H1 (cell line): ENCODE data around the gene ITGB1BP1. TPM values are rescaled to one million over a fixed set of nuclear protein-coding genes. Genes with fewer than 3 reads are reported as not detected.

ENCODE experiments used
- CTCF ChIA-PET: fragments of 300-600 bp; sonication (Branson Sonifier 250); formaldehyde crosslinking; loops from one replicate; lab custom pipeline; 2021; ENCODE audit not compliant: partially characterized antibody; lab: Charles Lee
- POLR2A ChIA-PET: fragments of 300-600 bp; sonication (Branson Sonifier 250); formaldehyde crosslinking; loops from one replicate; lab custom pipeline; 2021; ENCODE audit warnings: inconsistent platforms; ENCODE audit not compliant: partially characterized antibody; lab: Charles Lee
- DNase-seq, 2 experiments: peaks; one replicate each; pipeline versions ENCODE4 v3.0.0 to v3.0.0-alpha.2; 2010 to 2022; ENCODE audit warnings: low spot score in 2 of 2, low read depth in 1 of 2, mixed read lengths in 1 of 2
- FAIRE-seq: peaks from 2 replicates; lab custom pipeline; 2011; peaks lifted over from hg19 to GRCh38; lab: Jason Lieb, UNC
- H2AFZ ChIP-seq: 2 replicates; pipeline ENCODE4 v1.8.1; 2012; ENCODE audit warnings: low read length, inconsistent platforms
- H2AK5ac ChIP-seq: 2 replicates; pipeline ENCODE4 v1.6.1; 2013; ENCODE audit warnings: low read depth, low read length
- H2BK120ac ChIP-seq: replicated peaks from 2 replicates; pipeline ENCODE3; 2013; ENCODE audit warnings: low read depth, low read length, inconsistent platforms
- H2BK12ac ChIP-seq: 2 replicates; pipeline ENCODE4 v1.6.1; 2013; ENCODE audit warnings: low read depth, low read length
- H2BK15ac ChIP-seq: 2 replicates; pipeline ENCODE4 v1.6.1; 2013; ENCODE audit warnings: low read length
- H2BK20ac ChIP-seq: 2 replicates; pipeline ENCODE4 v1.6.1; 2013; ENCODE audit warnings: low read length
- H2BK5ac ChIP-seq: 2 replicates; pipeline ENCODE4 v1.6.1; 2013; ENCODE audit warnings: low read depth, low read length
- H3K14ac ChIP-seq: 2 replicates; pipeline ENCODE4 v1.6.1; 2013; ENCODE audit warnings: inconsistent platforms; ENCODE audit not compliant: insufficient read length
- H3K18ac ChIP-seq: 2 replicates; pipeline ENCODE4 v1.6.1; 2013; ENCODE audit warnings: low read length; ENCODE audit errors: extremely low read depth
- H3K23ac ChIP-seq: 2 replicates; pipeline ENCODE4 v1.6.1; 2013; ENCODE audit warnings: inconsistent platforms; ENCODE audit not compliant: insufficient read length
- H3K23me2 ChIP-seq: 2 replicates; pipeline ENCODE4 v1.6.1; 2013; ENCODE audit warnings: low read depth, low read length
- H3K27ac ChIP-seq: 2 replicates; pipeline ENCODE4 v1.6.1; 2011; ENCODE audit warnings: low read depth, low read length, inconsistent platforms
- H3K27me3 ChIP-seq, 4 experiments: replicated peaks in 1 of 4; 1 replicate in 1 of 4; 2 replicates in 3 of 4; pipeline versions ENCODE4 v1.6.1 to v1.8.1; 2011 to 2013; ENCODE audit warnings: low read length in 3 of 4, mild to moderate bottlenecking in 3 of 4, inconsistent platforms in 2 of 4, mixed read lengths in 2 of 4, moderate library complexity in 1 of 4; ENCODE audit not compliant: control insufficient read depth in 3 of 4, insufficient read depth in 3 of 4; ENCODE audit errors: extremely low read depth in 1 of 4
- H3K36me3 ChIP-seq, 4 experiments: 2 replicates each; pipeline versions ENCODE4 v1.6.1 to v1.8.1; 2011 to 2013; ENCODE audit warnings: mild to moderate bottlenecking in 4 of 4, low read length in 3 of 4, moderate library complexity in 2 of 4, control low read depth in 1 of 4, inconsistent platforms in 1 of 4; ENCODE audit not compliant: insufficient read depth in 4 of 4, control insufficient read depth in 2 of 4
- H3K4ac ChIP-seq: replicated peaks from 2 replicates; pipeline ENCODE3; 2013; ENCODE audit warnings: low read length, low read depth, mixed read lengths, inconsistent platforms; ENCODE audit not compliant: insufficient read length
- H3K4me1 ChIP-seq, 4 experiments: replicated peaks in 1 of 4; 1 replicate in 1 of 4; 2 replicates in 3 of 4; pipeline versions ENCODE4 v1.6.1 to v1.8.1; 2011 to 2013; ENCODE audit warnings: low read length in 3 of 4, inconsistent platforms in 2 of 4, mixed read lengths in 1 of 4; ENCODE audit not compliant: insufficient read depth in 4 of 4, control insufficient read depth in 3 of 4
- H3K4me2 ChIP-seq, 2 experiments: 2 replicates each; pipeline versions ENCODE4 v1.6.1 to v1.8.1; 2011 to 2013; ENCODE audit warnings: low read depth in 2 of 2, low read length in 2 of 2, control low read depth in 1 of 2, inconsistent platforms in 1 of 2, mild to moderate bottlenecking in 1 of 2; ENCODE audit not compliant: insufficient read depth in 1 of 2
- H3K4me3 ChIP-seq, 4 experiments: fragments of 200-600, 300-600 bp in 1 of 4; sonication (generic), shearing (Covaris generic), sonication (Bioruptor Twin) in 1 of 4; 2 replicates each; pipeline versions ENCODE4 v1.5.1 to v1.8.1; 2011 to 2016; ENCODE audit warnings: low read length in 4 of 4, low read depth in 3 of 4, control low read depth in 2 of 4, inconsistent platforms in 2 of 4, mild to moderate bottlenecking in 2 of 4, mixed read lengths in 1 of 4, moderate library complexity in 1 of 4; ENCODE audit not compliant: insufficient read depth in 2 of 4; ENCODE audit errors: extremely low read depth in 1 of 4
- H3K56ac ChIP-seq: replicated peaks from 2 replicates; pipeline ENCODE3; 2013; ENCODE audit warnings: low read depth, mild to moderate bottlenecking, mixed read lengths, low read length, inconsistent platforms; ENCODE audit not compliant: insufficient read length
- H3K79me1 ChIP-seq: 2 replicates; pipeline ENCODE4 v1.6.1; 2013; ENCODE audit warnings: low read depth, low read length, control low read depth
- H3K79me2 ChIP-seq, 2 experiments: 2 replicates each; pipeline versions ENCODE4 v1.6.1 to v1.8.1; 2012 to 2013; ENCODE audit warnings: low read length in 2 of 2, mild to moderate bottlenecking in 2 of 2, inconsistent platforms in 1 of 2; ENCODE audit not compliant: insufficient read depth in 2 of 2, control insufficient read depth in 1 of 2
- H3K9ac ChIP-seq, 4 experiments: replicated peaks in 1 of 4; 1 replicate in 1 of 4; 2 replicates in 3 of 4; pipeline versions ENCODE4 v1.6.1 to v1.8.1; 2011 to 2013; ENCODE audit warnings: low read depth in 3 of 4, low read length in 3 of 4, control low read depth in 2 of 4, mild to moderate bottlenecking in 2 of 4, moderate library complexity in 2 of 4, inconsistent platforms in 1 of 4; ENCODE audit errors: extremely low read depth in 1 of 4
- H3K9me3 ChIP-seq, 2 experiments: 2 replicates each; pipeline versions ENCODE4 v1.6.1 to v1.8.1; 2012 to 2013; ENCODE audit warnings: mild to moderate bottlenecking in 2 of 2, moderate library complexity in 2 of 2, control low read depth in 1 of 2, inconsistent platforms in 1 of 2, low read depth in 1 of 2, low read length in 1 of 2, mixed read lengths in 1 of 2; ENCODE audit not compliant: insufficient read depth in 2 of 2
- H4K20me1 ChIP-seq, 2 experiments: replicated peaks in 1 of 2; 2 replicates each; pipeline versions ENCODE3 to v1.8.1; 2011 to 2013; ENCODE audit warnings: inconsistent platforms in 2 of 2, low read length in 2 of 2, mild to moderate bottlenecking in 1 of 2; ENCODE audit not compliant: insufficient read depth in 2 of 2, control insufficient read depth in 1 of 2
- H4K5ac ChIP-seq: 2 replicates; pipeline ENCODE4 v1.6.1; 2013; ENCODE audit warnings: low read length, low read depth, mixed read lengths, inconsistent platforms; ENCODE audit not compliant: insufficient read length
- H4K8ac ChIP-seq: 2 replicates; pipeline ENCODE4 v1.8.0; 2013; ENCODE audit warnings: mild to moderate bottlenecking, moderate library complexity, low read length, inconsistent platforms; ENCODE audit not compliant: insufficient read depth; ENCODE audit errors: extremely low read depth
- H4K91ac ChIP-seq: replicated peaks from 2 replicates; pipeline ENCODE3; 2013; ENCODE audit warnings: low read length, mixed read lengths, inconsistent platforms; ENCODE audit not compliant: insufficient read length
- BACH1 ChIP-seq: IDR thresholded peaks from 2 replicates; pipeline ENCODE4 v1.6.1; 2012; ENCODE audit warnings: low read length, improper control_type of control experiment
- CEBPB ChIP-seq: IDR thresholded peaks from 2 replicates; pipeline ENCODE4 v1.6.1; 2012; ENCODE audit warnings: low read depth, low read length
- NANOG ChIP-seq: IDR thresholded peaks from 2 replicates; pipeline ENCODE4 v1.6.1; 2011; ENCODE audit warnings: low read length, low read depth, mild to moderate bottlenecking, inconsistent platforms; ENCODE audit not compliant: insufficient read depth, poor library complexity, severe bottlenecking
- SIN3A ChIP-seq, 2 experiments: IDR thresholded peaks in 1 of 2; conservative IDR thresholded peaks in 1 of 2; 2 replicates each; pipeline ENCODE4 v1.6.1; 2011 to 2012; ENCODE audit warnings: low read length in 2 of 2, improper control_type of control experiment in 1 of 2, low read depth in 1 of 2, mild to moderate bottlenecking in 1 of 2
- WGBS, 2 experiments: shearing (Covaris generic) in 1 of 2; methylation state at CpG; one replicate each; pipeline versions ENCODE4 v1.1.6 to v1.1.7; 2013 to 2015; ENCODE audit warnings: low lambda C conversion rate in 2 of 2, mixed read lengths in 2 of 2, inconsistent platforms in 1 of 2, low coverage in 1 of 2, missing lambda C conversion rate in 1 of 2; ENCODE audit not compliant: insufficient replicate concordance in 2 of 2, insufficient coverage in 1 of 2, insufficient read length in 1 of 2; ENCODE audit errors: extremely low coverage in 1 of 2, missing lambda C conversion rate in 1 of 2; 5-methylcytosine and 5-hydroxymethylcytosine counted together
- polyA plus RNA-seq, 7 experiments: library from polyadenylated mRNA; depleted of rRNA in 3 of 7; stranded (reverse) in 5 of 7; unstranded in 2 of 7; fragments of >200 nt in 5 of 7; fragments of 200-250 nt in 2 of 7; gene quantifications; 1 replicate in 5 of 7; 2 replicates in 1 of 7; 4 replicates in 1 of 7; pipeline versions ENCODE4 v1.2.1 to v1.2.3, GENCODE V29; 2011 to 2013; ENCODE audit warnings: missing spikeins in 2 of 7, mixed read lengths in 2 of 7
- total RNA-seq: library from RNA; stranded (reverse); fragmentation: NEBNext Ultra II Directional; extraction: Animal tissue kit (Norgen Biotek cat#: 25700); gene quantifications from 2 replicates; pipeline ENCODE4 v1.2.1, GENCODE V29; 2021

ITGB1BP1 gene
- total and polyA plus RNA-seq, 2 of the 8 experiments (the other 6 are each of a cell fraction or from before 2014, with no cell fraction given), result 16.1 to 45.4 TPM

GRCh38 chr2:9462313-9462712 is 39.0 kb upstream of the ITGB1BP1 start:
- CTCF ChIA-PET, result interaction anchor here (0.8 to 1.3 kb wide), 2 partner anchors 27 to 140 kb away, joined by 3 read pairs; no protein-coding TSS in a partner anchor
- WGBS, 2 experiments, result 91% methylated on average over 4 of the region's 5 CpGs; no CpG with 5 or more reads in 1 of the 2 experiments
- TF ChIP-seq BACH1 (no peak), CEBPB (no peak), NANOG (no peak), SIN3A (conservative IDR thresholded peaks at IDR 0.05 in 1 of 2, IDR thresholded peaks at IDR 0.05 in 1 of 2; ENCODE audit: low read depth in 1 of 2, low read length in 2 of 2) (no peak)
- no peak overlapping the region for H2BK20ac ChIP-seq
- H3K27ac ChIP-seq, result no peak overlapping the region
- no peak overlapping the region for H4K8ac ChIP-seq
- no peak overlapping the region for H2BK5ac ChIP-seq
- no peak overlapping the region for H3K56ac ChIP-seq
- no peak overlapping the region for H2AK5ac ChIP-seq
- peaks cover 4 to 49% (median 24%) of the 10 kb centered on the region in 4 experiments for H3K36me3 ChIP-seq
- no peaks in the 10 kb centered on the region for H3K79me1 ChIP-seq
- H3K23ac ChIP-seq, result no peak overlapping the region
- H3K9ac ChIP-seq, result no peak overlapping the region
- no peaks in the 10 kb centered on the region for H3K9me3 ChIP-seq
- H3K79me2 ChIP-seq, result no peaks in the 10 kb centered on the region
- no peak overlapping the region for H2BK12ac ChIP-seq
- DNase-seq (no peak), FAIRE-seq (no peak)
- H2BK120ac ChIP-seq, result no peak overlapping the region
- H3K4me1 ChIP-seq, result no peaks in the 10 kb centered on the region
- H3K27me3 ChIP-seq, result no peaks in the 10 kb centered on the region
- POLR2A ChIA-PET, result interaction anchor here (1.5 kb wide), 1 partner anchor 168 kb away, joined by 3 read pairs; no protein-coding TSS in a partner anchor
- H3K23me2 ChIP-seq, result no peaks in the 10 kb centered on the region
- no peak overlapping the region for H3K18ac ChIP-seq
- H2BK15ac ChIP-seq, result no peak overlapping the region
- H4K5ac ChIP-seq, result no peak overlapping the region
- no peak overlapping the region for H3K4ac ChIP-seq
- H3K14ac ChIP-seq, result no peak overlapping the region
- H4K91ac ChIP-seq, result no peak overlapping the region
- H4K20me1 ChIP-seq, result peaks cover 0 to 6% of the 10 kb centered on the region in 2 experiments
- no peak overlapping the region for H3K4me2 ChIP-seq
- no peak overlapping the region for H3K4me3 ChIP-seq
- no peak overlapping the region for H2AFZ ChIP-seq
